Transverse colon (tissue), 4 donors: ENCODE measurements around the gene HOTAIR.

Experiments used
- EP300 ChIP-seq: sonication (generic); formaldehyde crosslinking; IDR thresholded peaks from one replicate; pipeline ENCODE4 v1.6.1; 2017; ENCODE audit warnings: antibody characterized with exemption, low read depth
- POLR2A ChIP-seq: fragments of 450-650 bp; IDR thresholded peaks from one replicate; pipeline ENCODE4 v1.6.1; 2016; ENCODE audit warnings: antibody characterized with exemption, mild to moderate bottlenecking, moderate library complexity
- POLR2AphosphoS5 ChIP-seq, 3 donors: sonication (generic); formaldehyde crosslinking; IDR thresholded peaks; one replicate each; pipeline ENCODE4 v1.6.1; 2016; ENCODE audit warnings: antibody characterized with exemption in 3 of 3
- TF ChIP-seq, protein P1 (sequence below), 5 experiments: fragments of 200-600 bp in 3 of 5; fragments of 450-650 bp in 2 of 5; sonication (generic) in 3 of 5; IDR thresholded peaks; 1 replicate in 2 of 5; 2 replicates in 3 of 5; pipeline ENCODE4 v1.5.1; 2016 to 2017; ENCODE audit warnings: antibody characterized with exemption in 5 of 5, inconsistent platforms in 3 of 5, mild to moderate bottlenecking in 2 of 5, moderate library complexity in 1 of 5

GRCh38 chr12:53944209-53944608 is 30.5 kb downstream of the HOTAIR start:
- TF ChIP-seq, protein P1, sequence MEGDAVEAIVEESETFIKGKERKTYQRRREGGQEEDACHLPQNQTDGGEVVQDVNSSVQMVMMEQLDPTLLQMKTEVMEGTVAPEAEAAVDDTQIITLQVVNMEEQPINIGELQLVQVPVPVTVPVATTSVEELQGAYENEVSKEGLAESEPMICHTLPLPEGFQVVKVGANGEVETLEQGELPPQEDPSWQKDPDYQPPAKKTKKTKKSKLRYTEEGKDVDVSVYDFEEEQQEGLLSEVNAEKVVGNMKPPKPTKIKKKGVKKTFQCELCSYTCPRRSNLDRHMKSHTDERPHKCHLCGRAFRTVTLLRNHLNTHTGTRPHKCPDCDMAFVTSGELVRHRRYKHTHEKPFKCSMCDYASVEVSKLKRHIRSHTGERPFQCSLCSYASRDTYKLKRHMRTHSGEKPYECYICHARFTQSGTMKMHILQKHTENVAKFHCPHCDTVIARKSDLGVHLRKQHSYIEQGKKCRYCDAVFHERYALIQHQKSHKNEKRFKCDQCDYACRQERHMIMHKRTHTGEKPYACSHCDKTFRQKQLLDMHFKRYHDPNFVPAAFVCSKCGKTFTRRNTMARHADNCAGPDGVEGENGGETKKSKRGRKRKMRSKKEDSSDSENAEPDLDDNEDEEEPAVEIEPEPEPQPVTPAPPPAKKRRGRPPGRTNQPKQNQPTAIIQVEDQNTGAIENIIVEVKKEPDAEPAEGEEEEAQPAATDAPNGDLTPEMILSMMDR (IDR thresholded peaks at IDR 0.05): no peak
- no peak for TF ChIP-seq POLR2A
- no peak for TF ChIP-seq EP300
- no peak for TF ChIP-seq POLR2AphosphoS5 (IDR thresholded peaks at IDR 0.05)
